Neural progenitor cell (in vitro differentiated cells): ENCODE results near the gene CAVIN2.

Experiments used
- CTCF ChIP-seq: fragments of 200-600 bp; sonication (generic); IDR thresholded peaks from 2 replicates; pipeline ENCODE4 v1.5.1; 2017; ENCODE audit warnings: antibody characterized with exemption, mild to moderate bottlenecking
- EZH2 ChIP-seq: fragments of 200-600 bp; sonication (generic); IDR thresholded peaks from 2 replicates; pipeline ENCODE4 v1.6.1; 2017; ENCODE audit warnings: antibody characterized with exemption, mild to moderate bottlenecking, moderate library complexity
- EZH2phosphoT487 ChIP-seq: fragments of 200-600 bp; sonication (generic); IDR thresholded peaks from 2 replicates; pipeline ENCODE4 v1.6.1; 2017; ENCODE audit warnings: antibody characterized with exemption

- TF ChIP-seq EZH2: no peak
- no peak for TF ChIP-seq CTCF
- no peak for TF ChIP-seq EZH2phosphoT487
These were observed 48.9 kb upstream of the CAVIN2 start for GRCh38 chr2:191895743-191896142.
